Measurements from ENCODE around the gene SPEN. TPM values are rescaled to one million over a fixed set of nuclear protein-coding genes. Genes with fewer than 3 reads are reported as not detected.
A peak's percentile ranks its signal among the peaks of the same experiment; 100 is the strongest.

The SPEN gene
- total RNA-seq, 1 donor from 2014 or later: 35.0 TPM

DNA sequence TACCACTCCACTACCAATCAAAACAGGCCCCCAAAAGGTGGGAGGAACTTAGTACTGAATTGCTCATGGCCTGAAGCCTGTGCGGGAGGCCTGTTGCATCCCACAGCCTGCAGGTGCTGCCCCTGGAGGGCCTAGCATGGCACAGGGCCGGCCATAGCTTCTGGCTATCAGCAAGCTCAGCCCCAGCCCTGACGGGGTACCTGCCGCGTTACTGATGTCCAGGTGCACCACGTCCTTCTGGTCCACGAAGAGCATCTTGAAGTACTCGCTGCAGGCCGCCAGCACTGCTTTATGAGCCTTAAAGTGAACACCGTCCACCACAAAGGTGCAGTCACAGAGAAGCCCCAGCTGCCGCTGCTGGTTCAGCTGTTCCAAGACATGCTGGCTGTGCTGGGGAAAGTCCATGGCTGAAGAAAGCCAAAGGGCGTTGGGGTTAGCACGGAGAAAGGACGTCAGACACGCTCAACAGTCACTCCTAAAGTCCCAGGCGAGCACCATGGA lies 100.6 kb downstream of the SPEN start:
- H3K9ac ChIP-seq (ENCODE audit: low read length): peak overlapping the region; percentile 98
- H3K9me3 Mint-ChIP-seq (ENCODE audit: unreplicated experiment): no peaks in the 10 kb centered on the region
- no peaks in the 10 kb centered on the region for H3K9me3 ChIP-seq (ENCODE audit: insufficient read depth, low read depth, low read length)
- no peaks in the 10 kb centered on the region for H3K27me3 Mint-ChIP-seq (ENCODE audit: low read depth, unreplicated experiment)
- peak overlapping the region; percentile 91 for H3K4me2 ChIP-seq (ENCODE audit: low read length)
- H4K20me1 ChIP-seq (ENCODE audit: insufficient read depth, low read length): peaks cover 33% of the 10 kb centered on the region
- H3K79me2 ChIP-seq (ENCODE audit: insufficient read depth, low read length): peaks cover 56% of the 10 kb centered on the region
- no peak overlapping the region for H2AFZ ChIP-seq (ENCODE audit: low read depth, low read length)
- TF ChIP-seq, protein P1, sequence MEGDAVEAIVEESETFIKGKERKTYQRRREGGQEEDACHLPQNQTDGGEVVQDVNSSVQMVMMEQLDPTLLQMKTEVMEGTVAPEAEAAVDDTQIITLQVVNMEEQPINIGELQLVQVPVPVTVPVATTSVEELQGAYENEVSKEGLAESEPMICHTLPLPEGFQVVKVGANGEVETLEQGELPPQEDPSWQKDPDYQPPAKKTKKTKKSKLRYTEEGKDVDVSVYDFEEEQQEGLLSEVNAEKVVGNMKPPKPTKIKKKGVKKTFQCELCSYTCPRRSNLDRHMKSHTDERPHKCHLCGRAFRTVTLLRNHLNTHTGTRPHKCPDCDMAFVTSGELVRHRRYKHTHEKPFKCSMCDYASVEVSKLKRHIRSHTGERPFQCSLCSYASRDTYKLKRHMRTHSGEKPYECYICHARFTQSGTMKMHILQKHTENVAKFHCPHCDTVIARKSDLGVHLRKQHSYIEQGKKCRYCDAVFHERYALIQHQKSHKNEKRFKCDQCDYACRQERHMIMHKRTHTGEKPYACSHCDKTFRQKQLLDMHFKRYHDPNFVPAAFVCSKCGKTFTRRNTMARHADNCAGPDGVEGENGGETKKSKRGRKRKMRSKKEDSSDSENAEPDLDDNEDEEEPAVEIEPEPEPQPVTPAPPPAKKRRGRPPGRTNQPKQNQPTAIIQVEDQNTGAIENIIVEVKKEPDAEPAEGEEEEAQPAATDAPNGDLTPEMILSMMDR (IDR thresholded peaks at IDR 0.05; ENCODE audit: insufficient read depth, low read depth, low read length): no peak
- TF ChIP-seq EZH2 (IDR thresholded peaks at IDR 0.05; ENCODE audit: insufficient read depth, low read length): no peak
- H3K27ac Mint-ChIP-seq (ENCODE audit: unreplicated experiment): peak overlapping the region; percentile 81
- no peaks in the 10 kb centered on the region for H3K27me3 ChIP-seq (ENCODE audit: insufficient read depth, low read length)
- peaks cover 11% of the 10 kb centered on the region for H3K36me3 Mint-ChIP-seq (ENCODE audit: low read depth, unreplicated experiment)
- peaks cover 55% of the 10 kb centered on the region for H3K4me1 ChIP-seq (ENCODE audit: insufficient read depth, low read length)
- H3K27ac ChIP-seq (ENCODE audit: low read depth, low read length): peak overlapping the region; percentile 100
- no peak for FAIRE-seq
- DNase-seq (ENCODE audit: low read depth): no peak
- peaks cover 46% of the 10 kb centered on the region for H3K4me1 Mint-ChIP-seq (ENCODE audit: low read depth, unreplicated experiment)
- no peak overlapping the region for H3K4me3 ChIP-seq (ENCODE audit: insufficient read depth, low read depth, low read length)
- H3K4me3 Mint-ChIP-seq (ENCODE audit: unreplicated experiment): no peak overlapping the region
- peaks cover 8% of the 10 kb centered on the region for H3K36me3 ChIP-seq (ENCODE audit: insufficient read depth, low read length)

DNA sequence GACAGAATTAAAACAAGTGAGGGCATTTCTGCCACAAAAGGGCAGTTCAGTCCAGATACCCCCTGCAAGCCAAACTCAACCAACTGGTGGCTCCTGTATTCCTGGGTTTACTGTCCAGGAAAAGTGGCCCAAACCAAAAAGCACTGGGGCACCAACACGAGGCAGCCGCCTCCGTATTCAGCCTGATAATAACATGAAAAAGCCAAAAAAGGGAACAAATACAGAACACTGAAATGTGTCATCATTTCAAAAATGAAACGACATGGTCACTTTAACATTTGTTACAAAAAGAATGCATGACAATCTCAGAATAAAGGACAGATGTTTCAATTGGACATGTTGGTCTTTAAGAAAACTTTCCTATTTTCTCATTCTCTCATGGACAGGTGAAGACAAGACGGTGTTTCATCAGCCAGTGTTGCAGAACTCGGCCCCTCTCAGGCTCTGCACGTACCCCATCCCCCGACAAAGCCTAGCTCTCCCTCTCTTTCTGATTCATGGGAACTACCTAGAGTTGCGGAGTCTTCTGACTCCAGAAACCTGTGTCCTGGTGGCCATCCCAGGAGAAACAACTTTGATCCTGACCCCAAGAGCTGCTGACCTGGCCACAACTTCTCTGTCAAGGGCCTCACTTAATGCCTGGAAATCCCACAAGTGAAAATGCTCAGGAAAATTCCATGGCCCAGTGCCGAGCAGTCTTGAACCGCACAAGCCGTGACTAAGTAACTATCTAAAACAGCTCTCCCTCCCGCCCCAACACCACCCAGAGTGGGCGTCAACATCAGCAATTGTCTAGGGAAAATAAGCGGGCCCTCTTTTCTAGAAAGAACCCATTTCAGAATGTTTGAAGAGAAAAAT lies 101.3 kb downstream of the SPEN start:
- Histone ChIP-seq H3K36me3 (ENCODE audit: insufficient read depth, low read length) (peaks cover 8% of the 10 kb centered on the region), H3K27me3 (ENCODE audit: insufficient read depth, low read length) (no peaks in the 10 kb centered on the region), H3K27ac (ENCODE audit: low read depth, low read length) (peak overlapping the region; percentile 100), H3K79me2 (ENCODE audit: insufficient read depth, low read length) (peaks cover 63% of the 10 kb centered on the region), H3K9me3 (ENCODE audit: insufficient read depth, low read depth, low read length) (no peaks in the 10 kb centered on the region), H4K20me1 (ENCODE audit: insufficient read depth, low read length) (peaks cover 32% of the 10 kb centered on the region), H3K4me2 (ENCODE audit: low read length) (peak overlapping the region; percentile 91), H2AFZ (ENCODE audit: low read depth, low read length) (no peak overlapping the region), H3K9ac (ENCODE audit: low read length) (peak overlapping the region; percentile 98), H3K4me1 (ENCODE audit: insufficient read depth, low read length) (peaks cover 61% of the 10 kb centered on the region), H3K4me3 (ENCODE audit: insufficient read depth, low read depth, low read length) (peak overlapping the region; percentile 48)
- Mint-ChIP-seq H3K9me3 (ENCODE audit: unreplicated experiment) (no peaks in the 10 kb centered on the region), H3K36me3 (ENCODE audit: low read depth, unreplicated experiment) (peaks cover 11% of the 10 kb centered on the region), H3K27me3 (ENCODE audit: low read depth, unreplicated experiment) (no peaks in the 10 kb centered on the region), H3K4me3 (ENCODE audit: unreplicated experiment) (peak overlapping the region; percentile 58), H3K27ac (ENCODE audit: unreplicated experiment) (peak overlapping the region; percentile 81), H3K4me1 (ENCODE audit: low read depth, unreplicated experiment) (peaks cover 52% of the 10 kb centered on the region)
- DNase-seq (ENCODE audit: low read depth) (peak; percentile 98), FAIRE-seq (peak; percentile 29)
- TF ChIP-seq, protein P1 (IDR thresholded peaks at IDR 0.05; ENCODE audit: insufficient read depth, low read depth, low read length): peak; percentile 10
- TF ChIP-seq EZH2 (IDR thresholded peaks at IDR 0.05; ENCODE audit: insufficient read depth, low read length): no peak

Measured in astrocyte (in vitro differentiated cells and primary cell).